HepG2 (cell line): Measurements from ENCODE around the gene NKX1-1. TPM values are rescaled to one million over a fixed set of nuclear protein-coding genes. Genes with fewer than 3 reads are reported as not detected.

Experiments used
- ATAC-seq: fragments of 200-7000 bp; cut with Tn5 transposase; 3 replicates; pipeline ENCODE4 v1.9.1; 2020; ENCODE audit warnings: mild to moderate bottlenecking, moderate library complexity
- BruUV-seq: library from RNA; stranded (reverse); fragments of 400-500 nt; replicated peaks from 2 replicates; lab custom pipeline; 2021; lab: Mats Ljungman, UMichigan
- CTCF ChIA-PET: fragments of 300-600 bp; formaldehyde crosslinking; extraction: SDS; loops from one replicate; lab custom pipeline; 2021; ENCODE audit warnings: low total read pairs, inconsistent platforms, low intra/inter-chr PET ratio; lab: Yijun Ruan, JAX
- POLR2A ChIA-PET: fragments of 350-600 bp; sonication (Branson Sonifier 250); formaldehyde crosslinking; loops from one replicate; lab custom pipeline; 2020; ENCODE audit warnings: antibody characterized with exemption, inconsistent platforms; lab: Yijun Ruan, JAX
- DNase-seq: peaks from one replicate; pipeline ENCODE4 v3.0.0-alpha.2; 2015; ENCODE audit warnings: low spot score
- FAIRE-seq: peaks from 3 replicates; lab custom pipeline; 2011; peaks lifted over from hg19 to GRCh38; lab: Jason Lieb, UNC
- H2AFZ ChIP-seq: one replicate; pipeline ENCODE4 v1.6.1; 2011; ENCODE audit warnings: low read length, inconsistent platforms
- H3K27ac ChIP-seq: fragments of 300-600 bp; 3 replicates; pipeline ENCODE4 v1.8.0; 2011; ENCODE audit warnings: mixed run types, mild to moderate bottlenecking, mixed read lengths, low read length, inconsistent platforms; ENCODE audit not compliant: insufficient read depth; ENCODE audit errors: extremely low read length
- H3K27me3 ChIP-seq, 2 experiments: fragments of 200-600 bp in 1 of 2; 2 replicates in 1 of 2; 3 replicates in 1 of 2; pipeline versions ENCODE4 v1.6.0 to v1.8.0; 2011; ENCODE audit warnings: low read length in 2 of 2, mild to moderate bottlenecking in 2 of 2, moderate library complexity in 2 of 2, inconsistent platforms in 1 of 2; ENCODE audit not compliant: insufficient read depth in 2 of 2, control insufficient read depth in 1 of 2
- H3K36me3 ChIP-seq, 2 experiments: fragments of 200-600 bp in 1 of 2; replicated peaks in 1 of 2; 2 replicates in 1 of 2; 3 replicates in 1 of 2; pipeline versions ENCODE4 v1.5.1 to v1.8.0; 2011; ENCODE audit warnings: low read length in 2 of 2, inconsistent platforms in 1 of 2; ENCODE audit not compliant: insufficient read depth in 2 of 2, control insufficient read depth in 1 of 2
- H3K4me1 ChIP-seq: 2 replicates; pipeline ENCODE4 v1.5.1; 2012; ENCODE audit warnings: low read length, inconsistent platforms; ENCODE audit not compliant: insufficient read depth
- H3K4me2 ChIP-seq: 2 replicates; pipeline ENCODE4 v1.6.0; 2011; ENCODE audit warnings: low read depth, low read length, inconsistent platforms
- H3K4me3 ChIP-seq, 3 experiments: fragments of 200-600 bp in 1 of 3; sonication (generic), shearing (Covaris generic) in 1 of 3; replicated peaks in 1 of 3; 2 replicates each; pipeline ENCODE4 v1.5.1; 2011 to 2016; ENCODE audit warnings: low read length in 3 of 3, inconsistent platforms in 2 of 3, low read depth in 2 of 3, mild to moderate bottlenecking in 2 of 3, control low read depth in 1 of 3, mixed read lengths in 1 of 3; ENCODE audit not compliant: insufficient read depth in 1 of 3
- H3K79me2 ChIP-seq: one replicate; pipeline ENCODE4 v1.6.1; 2011; ENCODE audit warnings: low read length, inconsistent platforms; ENCODE audit not compliant: insufficient read depth
- H3K9ac ChIP-seq: 2 replicates; pipeline ENCODE4 v1.6.0; 2011; ENCODE audit warnings: mild to moderate bottlenecking, low read depth, low read length, inconsistent platforms; ENCODE audit not compliant: insufficient read depth
- H3K9me3 ChIP-seq: 2 replicates; pipeline ENCODE4 v1.5.1; 2012; ENCODE audit warnings: mild to moderate bottlenecking, low read length
- H4K20me1 ChIP-seq: 2 replicates; pipeline ENCODE4 v1.6.0; 2011; ENCODE audit warnings: inconsistent platforms, mild to moderate bottlenecking, low read length, moderate library complexity; ENCODE audit not compliant: insufficient read depth
- BORCS8-MEF2B ChIP-seq: sonication (generic); formaldehyde crosslinking; IDR thresholded peaks from 2 replicates; pipeline ENCODE4 v1.8.0; 2022; ENCODE audit warnings: mild to moderate bottlenecking, missing genetic modification reagents
- GTF3A ChIP-seq: sonication (generic); formaldehyde crosslinking; conservative IDR thresholded peaks from 2 replicates; pipeline ENCODE4 v1.4.0; 2020; ENCODE audit warnings: mild to moderate bottlenecking, missing genetic modification reagents
- HMG20B ChIP-seq: conservative IDR thresholded peaks from 2 replicates; pipeline ENCODE4 v1.6.1; 2016; ENCODE audit warnings: missing genetic modification reagents, missing compliant biosample characterization
- ISX ChIP-seq: sonication (generic); formaldehyde crosslinking; conservative IDR thresholded peaks from 2 replicates; pipeline ENCODE4 v1.5.0; 2020; ENCODE audit warnings: missing genetic modification reagents
- JUNB ChIP-seq: sonication (generic); formaldehyde crosslinking; IDR thresholded peaks from 2 replicates; pipeline ENCODE4 v1.8.0; 2022; ENCODE audit warnings: missing genetic modification reagents, mild to moderate bottlenecking, borderline replicate concordance
- MTA1 ChIP-seq: sonication (generic); formaldehyde crosslinking; IDR thresholded peaks from 2 replicates; pipeline ENCODE4 v1.4.0; 2020; ENCODE audit warnings: missing genetic modification reagents, mild to moderate bottlenecking, borderline replicate concordance
- NCOA5 ChIP-seq: sonication (generic); formaldehyde crosslinking; IDR thresholded peaks from 2 replicates; pipeline ENCODE4 v1.4.0; 2020; ENCODE audit warnings: missing genetic modification reagents
- NRL ChIP-seq: sonication (generic); formaldehyde crosslinking; IDR thresholded peaks from 2 replicates; pipeline ENCODE4 v1.5.0; 2020; ENCODE audit warnings: missing genetic modification reagents, mild to moderate bottlenecking, moderate library complexity, borderline replicate concordance
- RARA ChIP-seq: IDR thresholded peaks from 2 replicates; pipeline ENCODE4 v1.6.1; 2016; ENCODE audit warnings: missing genetic modification reagents, missing compliant biosample characterization
- XBP1 ChIP-seq: sonication (generic); formaldehyde crosslinking; IDR thresholded peaks from 2 replicates; pipeline ENCODE4 v1.5.0; 2020; ENCODE audit warnings: missing genetic modification reagents
- ZBTB42 ChIP-seq: sonication (generic); formaldehyde crosslinking; IDR thresholded peaks from 2 replicates; pipeline ENCODE4 v1.5.0; 2020; ENCODE audit warnings: mild to moderate bottlenecking, missing genetic modification reagents
- ZNF263 ChIP-seq: sonication (generic); formaldehyde crosslinking; IDR thresholded peaks from 2 replicates; pipeline ENCODE4 v1.4.0; 2020; ENCODE audit warnings: missing genetic modification reagents
- ZNF264 ChIP-seq: sonication (generic); formaldehyde crosslinking; IDR thresholded peaks from 2 replicates; pipeline ENCODE4 v1.4.0; 2020; ENCODE audit warnings: missing genetic modification reagents
- ZNF678 ChIP-seq: sonication (generic); formaldehyde crosslinking; IDR thresholded peaks from 2 replicates; pipeline ENCODE4 v1.4.0; 2020; ENCODE audit warnings: mild to moderate bottlenecking, missing genetic modification reagents
- ZNF883 ChIP-seq: sonication (generic); formaldehyde crosslinking; IDR thresholded peaks from 2 replicates; pipeline ENCODE4 v1.5.1; 2020; ENCODE audit warnings: mild to moderate bottlenecking, missing genetic modification reagents; ENCODE audit errors: not compliant biosample characterization
- WGBS: methylation state at CpG from one replicate; pipeline ENCODE4 v1.1.6; 2017; ENCODE audit warnings: low lambda C conversion rate; 5-methylcytosine and 5-hydroxymethylcytosine counted together
- in situ Hi-C: cut with HindIII; loops from 2 replicates; pipeline ENCODE4 v1.10.0; 2017; ENCODE audit warnings: low pct_unique_long_range_greater_than_20kb; ENCODE audit not compliant: extremely low pct_ligation_motif_present
- intact Hi-C: fragments of 100-400 bp; cut with micrococcal nuclease; formaldehyde crosslinking; loops from one replicate; pipeline ENCODE4 v1.10.0; 2022; ENCODE audit not compliant: unreplicated experiment
- polyA plus RNA-seq, 8 experiments: library from polyadenylated mRNA; depleted of rRNA in 3 of 8; stranded (reverse) in 7 of 8; unstranded in 1 of 8; fragments of >200 nt; fragmentation: Illumina TruSeq in 4 of 8; extraction: Trizol in 4 of 8; gene quantifications; 2 replicates each; pipeline versions ENCODE4 v1.2.1 to v1.2.3, GENCODE V29; 2011 to 2016; ENCODE audit warnings: low read depth in 4 of 8, missing spikeins in 1 of 8, mixed read lengths in 1 of 8; ENCODE audit not compliant: insufficient read depth in 1 of 8
- total RNA-seq, 5 experiments: library from RNA; depleted of rRNA; stranded (reverse); fragments of >200 nt; fragmentation: Illumina TruSeq; extraction: Trizol; gene quantifications; 2 replicates each; pipeline ENCODE4 v1.2.3, GENCODE V29; 2016; ENCODE audit warnings: low read depth in 1 of 5
- TF ChIP-seq, protein P1 (sequence below): sonication (generic); formaldehyde crosslinking; IDR thresholded peaks from 2 replicates; pipeline ENCODE4 v1.5.1; 2020; ENCODE audit warnings: missing genetic modification reagents, mild to moderate bottlenecking, borderline replicate concordance
- TF ChIP-seq, protein P2 (sequence below): sonication (generic); formaldehyde crosslinking; IDR thresholded peaks from 2 replicates; pipeline ENCODE4 v1.5.0; 2020; ENCODE audit warnings: mild to moderate bottlenecking, missing genetic modification reagents, moderate library complexity
- TF ChIP-seq, protein P3 (sequence below): fragments of 450-650 bp; IDR thresholded peaks from 2 replicates; pipeline ENCODE4 v1.6.1; 2016

NKX1-1 gene
- total and polyA plus RNA-seq, 2 of the 13 experiments (the other 11 are each of a cell fraction or from before 2014, with no cell fraction given) = not detected

DNA sequence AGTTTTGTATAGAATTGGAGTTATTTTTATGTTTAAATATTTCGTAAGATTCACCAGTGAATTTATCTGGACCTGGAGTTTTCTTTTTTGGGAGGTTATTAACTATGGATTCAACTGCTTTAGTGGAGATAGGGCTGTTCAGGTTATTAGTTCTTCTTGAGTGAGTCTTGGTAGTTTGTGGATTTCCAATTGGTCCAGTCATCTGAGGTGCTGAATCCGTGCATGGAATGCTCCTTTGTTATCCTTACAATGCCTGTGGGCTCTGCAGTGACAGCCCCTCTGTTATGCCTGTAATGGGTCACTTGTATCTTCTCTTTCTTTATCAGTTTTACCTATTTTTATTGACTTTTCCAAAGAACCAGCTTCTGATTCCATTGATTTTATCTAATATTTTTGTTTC, 15.4 kb upstream of the NKX1-1 start:
- in situ Hi-C loops = no loop called here

More for the DNA sequence above, 15.4 kb upstream of the NKX1-1 start:
- FAIRE-seq = no peak
- H3K4me1 ChIP-seq = no peaks in the 10 kb centered on the region
- no peak overlapping the region for H3K27ac ChIP-seq
- intact Hi-C loops = no loop called here
- H3K9ac ChIP-seq = no peak overlapping the region
- CTCF ChIA-PET = no interaction called here
- POLR2A ChIA-PET = no interaction called here
- H3K4me2 ChIP-seq = no peak overlapping the region
- no peaks in the 10 kb centered on the region for H4K20me1 ChIP-seq
- no TSS peak for BruUV-seq
- TF ChIP-seq ZNF678 (CRISPR knock-in tag) (no peak), MTA1 (no peak), XBP1 (CRISPR knock-in tag) (no peak), GTF3A (no peak), BORCS8-MEF2B (CRISPR knock-in tag) (no peak), ZNF263 (no peak), RARA (CRISPR knock-in tag) (no peak), ZNF264 (CRISPR knock-in tag) (no peak), JUNB (CRISPR knock-in tag) (no peak), NRL (CRISPR knock-in tag) (no peak), ZNF883 (CRISPR knock-in tag) (no peak), ISX (CRISPR knock-in tag) (no peak), ZBTB42 (CRISPR knock-in tag) (no peak), NCOA5 (CRISPR knock-in tag) (no peak), HMG20B (CRISPR knock-in tag) (no peak)
- TF ChIP-seq, protein P1, sequence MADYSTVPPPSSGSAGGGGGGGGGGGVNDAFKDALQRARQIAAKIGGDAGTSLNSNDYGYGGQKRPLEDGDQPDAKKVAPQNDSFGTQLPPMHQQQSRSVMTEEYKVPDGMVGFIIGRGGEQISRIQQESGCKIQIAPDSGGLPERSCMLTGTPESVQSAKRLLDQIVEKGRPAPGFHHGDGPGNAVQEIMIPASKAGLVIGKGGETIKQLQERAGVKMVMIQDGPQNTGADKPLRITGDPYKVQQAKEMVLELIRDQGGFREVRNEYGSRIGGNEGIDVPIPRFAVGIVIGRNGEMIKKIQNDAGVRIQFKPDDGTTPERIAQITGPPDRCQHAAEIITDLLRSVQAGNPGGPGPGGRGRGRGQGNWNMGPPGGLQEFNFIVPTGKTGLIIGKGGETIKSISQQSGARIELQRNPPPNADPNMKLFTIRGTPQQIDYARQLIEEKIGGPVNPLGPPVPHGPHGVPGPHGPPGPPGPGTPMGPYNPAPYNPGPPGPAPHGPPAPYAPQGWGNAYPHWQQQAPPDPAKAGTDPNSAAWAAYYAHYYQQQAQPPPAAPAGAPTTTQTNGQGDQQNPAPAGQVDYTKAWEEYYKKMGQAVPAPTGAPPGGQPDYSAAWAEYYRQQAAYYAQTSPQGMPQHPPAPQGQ (CRISPR knock-in tag) = no peak
- TF ChIP-seq, protein P2, sequence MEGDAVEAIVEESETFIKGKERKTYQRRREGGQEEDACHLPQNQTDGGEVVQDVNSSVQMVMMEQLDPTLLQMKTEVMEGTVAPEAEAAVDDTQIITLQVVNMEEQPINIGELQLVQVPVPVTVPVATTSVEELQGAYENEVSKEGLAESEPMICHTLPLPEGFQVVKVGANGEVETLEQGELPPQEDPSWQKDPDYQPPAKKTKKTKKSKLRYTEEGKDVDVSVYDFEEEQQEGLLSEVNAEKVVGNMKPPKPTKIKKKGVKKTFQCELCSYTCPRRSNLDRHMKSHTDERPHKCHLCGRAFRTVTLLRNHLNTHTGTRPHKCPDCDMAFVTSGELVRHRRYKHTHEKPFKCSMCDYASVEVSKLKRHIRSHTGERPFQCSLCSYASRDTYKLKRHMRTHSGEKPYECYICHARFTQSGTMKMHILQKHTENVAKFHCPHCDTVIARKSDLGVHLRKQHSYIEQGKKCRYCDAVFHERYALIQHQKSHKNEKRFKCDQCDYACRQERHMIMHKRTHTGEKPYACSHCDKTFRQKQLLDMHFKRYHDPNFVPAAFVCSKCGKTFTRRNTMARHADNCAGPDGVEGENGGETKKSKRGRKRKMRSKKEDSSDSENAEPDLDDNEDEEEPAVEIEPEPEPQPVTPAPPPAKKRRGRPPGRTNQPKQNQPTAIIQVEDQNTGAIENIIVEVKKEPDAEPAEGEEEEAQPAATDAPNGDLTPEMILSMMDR (CRISPR knock-in tag) = no peak
- TF ChIP-seq, protein P3, sequence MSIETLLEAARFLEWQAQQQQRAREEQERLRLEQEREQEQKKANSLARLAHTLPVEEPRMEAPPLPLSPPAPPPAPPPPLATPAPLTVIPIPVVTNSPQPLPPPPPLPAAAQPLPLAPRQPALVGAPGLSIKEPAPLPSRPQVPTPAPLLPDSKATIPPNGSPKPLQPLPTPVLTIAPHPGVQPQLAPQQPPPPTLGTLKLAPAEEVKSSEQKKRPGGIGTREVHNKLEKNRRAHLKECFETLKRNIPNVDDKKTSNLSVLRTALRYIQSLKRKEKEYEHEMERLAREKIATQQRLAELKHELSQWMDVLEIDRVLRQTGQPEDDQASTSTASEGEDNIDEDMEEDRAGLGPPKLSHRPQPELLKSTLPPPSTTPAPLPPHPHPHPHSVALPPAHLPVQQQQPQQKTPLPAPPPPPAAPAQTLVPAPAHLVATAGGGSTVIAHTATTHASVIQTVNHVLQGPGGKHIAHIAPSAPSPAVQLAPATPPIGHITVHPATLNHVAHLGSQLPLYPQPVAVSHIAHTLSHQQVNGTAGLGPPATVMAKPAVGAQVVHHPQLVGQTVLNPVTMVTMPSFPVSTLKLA = no peak
- H3K36me3 ChIP-seq = no peaks in the 10 kb centered on the region
- no peak overlapping the region for H3K4me3 ChIP-seq
- no peak for DNase-seq
- no peak overlapping the region for H2AFZ ChIP-seq
- H3K27me3 ChIP-seq = peaks cover 0 to 30% of the 10 kb centered on the region in 2 experiments; a peak in 4 of 5 replicates
- no peak for ATAC-seq
- no peaks in the 10 kb centered on the region for H3K9me3 ChIP-seq
- WGBS = 3% methylated on average over 2 of the region's 2 CpGs
- no peaks in the 10 kb centered on the region for H3K79me2 ChIP-seq
